GM23248 (cell line): ENCODE results near the gene HLA-DOA. TPM values are rescaled to one million over a fixed set of nuclear protein-coding genes. Genes with fewer than 3 reads are reported as not detected.
A peak's percentile ranks its signal among the peaks of the same experiment; 100 is the strongest.

Experiments used
- DNase-seq: peaks from one replicate; pipeline ENCODE4 v3.0.0-alpha.2; 2015
- H2AFZ ChIP-seq: fragments of 200-600 bp; sonication (generic); 2 replicates; pipeline ENCODE4 v1.6.1; 2016; ENCODE audit warnings: antibody characterized with exemption
- H3F3A ChIP-seq: fragments of 200-600 bp; sonication (generic); 2 replicates; pipeline ENCODE4 v1.6.1; 2016; ENCODE audit warnings: mild to moderate bottlenecking, antibody characterized with exemption, mixed run types; ENCODE audit not compliant: insufficient read depth
- H3K27ac ChIP-seq: fragments of 200-600 bp; sonication (generic); 2 replicates; pipeline ENCODE4 v1.5.1; 2016; ENCODE audit warnings: mild to moderate bottlenecking
- H3K27me3 ChIP-seq: fragments of 200-600 bp; sonication (generic); replicated peaks from 2 replicates; pipeline ENCODE4 v1.6.1; 2016; ENCODE audit warnings: mild to moderate bottlenecking; ENCODE audit not compliant: insufficient read depth
- H3K36me3 ChIP-seq: fragments of 200-600 bp; sonication (generic); 2 replicates; pipeline ENCODE4 v1.6.1; 2016; ENCODE audit warnings: low read depth, mild to moderate bottlenecking
- H3K4me1 ChIP-seq: fragments of 200-600 bp; sonication (generic); 2 replicates; pipeline ENCODE4 v1.6.1; 2016; ENCODE audit warnings: mild to moderate bottlenecking; ENCODE audit not compliant: insufficient read depth
- H3K4me2 ChIP-seq: fragments of 200-600 bp; sonication (generic); one replicate; pipeline ENCODE4 v1.6.1; 2016; ENCODE audit warnings: mild to moderate bottlenecking; ENCODE audit not compliant: unreplicated experiment
- H3K4me3 ChIP-seq: fragments of 200-600 bp; sonication (generic); 2 replicates; pipeline ENCODE4 v1.5.1; 2016; ENCODE audit warnings: mild to moderate bottlenecking
- H3K79me2 ChIP-seq: fragments of 200-600 bp; sonication (generic); 2 replicates; pipeline ENCODE4 v1.6.1; 2016; ENCODE audit warnings: mild to moderate bottlenecking; ENCODE audit not compliant: insufficient read depth
- H3K9ac ChIP-seq: fragments of 200-600 bp; sonication (generic); 2 replicates; pipeline ENCODE4 v1.6.1; 2016; ENCODE audit warnings: mild to moderate bottlenecking
- H3K9me2 ChIP-seq: fragments of 200-600 bp; sonication (generic); 2 replicates; pipeline ENCODE4 v1.6.1; 2016; ENCODE audit warnings: mixed run types, mild to moderate bottlenecking, moderate library complexity; ENCODE audit not compliant: insufficient read depth
- H3K9me3 ChIP-seq: fragments of 200-600 bp; sonication (generic); one replicate; pipeline ENCODE4 v1.6.1; 2017; ENCODE audit warnings: low read depth
- H4K20me1 ChIP-seq: fragments of 200-600 bp; sonication (generic); 2 replicates; pipeline ENCODE4 v1.6.0; 2016; ENCODE audit not compliant: insufficient read depth
- EZH2 ChIP-seq: fragments of 200-600 bp; sonication (generic); IDR thresholded peaks from 2 replicates; pipeline ENCODE4 v1.6.1; 2018; ENCODE audit warnings: antibody characterized with exemption, mild to moderate bottlenecking; ENCODE audit not compliant: insufficient read depth, poor library complexity, severe bottlenecking
- EZH2phosphoT487 ChIP-seq: fragments of 200-600 bp; sonication (generic); IDR thresholded peaks from 2 replicates; pipeline ENCODE4 v1.6.1; 2018; ENCODE audit warnings: antibody characterized with exemption, moderate library complexity, mild to moderate bottlenecking, low read depth; ENCODE audit not compliant: insufficient read depth
- WGBS, 2 experiments: methylation state at CpG; one replicate each; pipeline ENCODE4 v1.1.6; 2015 to 2017; ENCODE audit warnings: low lambda C conversion rate in 2 of 2, low coverage in 1 of 2; ENCODE audit errors: missing lambda C conversion rate in 2 of 2; 5-methylcytosine and 5-hydroxymethylcytosine counted together
- in situ Hi-C: fragments of 300-500 bp; cut with MboI; formaldehyde crosslinking; loops from 2 replicates; pipeline ENCODE4 v1.15.0; 2020
- polyA plus RNA-seq: library from polyadenylated mRNA; unstranded; fragments of >200 nt; fragmentation: Nextera tagmentation; extraction: Ambion mirVana; gene quantifications from 2 replicates; pipeline ENCODE4 v1.2.1, GENCODE V29; 2016
- total RNA-seq: library from RNA; depleted of rRNA; stranded (reverse); fragments of >200 nt; shearing (Covaris generic); gene quantifications from 2 replicates; pipeline ENCODE4 v1.2.3, GENCODE V29; 2014

HLA-DOA gene
- total and polyA plus RNA-seq, 2 experiments from 2014 or later: 0.18 TPM; not detected in 1

GRCh38 chr6:32975886-32976285 lies 33.5 kb downstream of the HLA-DOA start:
- Histone ChIP-seq H4K20me1 (peaks cover 54% of the 10 kb centered on the region), H2AFZ (no peak overlapping the region), H3K9me3 (no peaks in the 10 kb centered on the region), H3F3A (peaks cover 87% of the 10 kb centered on the region), H3K36me3 (peaks cover 84% of the 10 kb centered on the region), H3K4me2 (peak overlapping the region; percentile 87), H3K9me2 (no peaks in the 10 kb centered on the region), H3K9ac (peak overlapping the region; percentile 92), H3K27me3 (no peaks in the 10 kb centered on the region), H3K27ac (peak overlapping the region; percentile 10; the same call in 1 of the 2 replicates), H3K4me1 (peaks cover 10% of the 10 kb centered on the region), H3K79me2 (peaks cover 88% of the 10 kb centered on the region), H3K4me3 (peak overlapping the region; percentile 92)
- no peak for DNase-seq
- no peak for TF ChIP-seq EZH2phosphoT487
- no peak for TF ChIP-seq EZH2
- 49 to 56% methylated on average over 2 of the region's 2 CpGs for WGBS, 2 experiments
- in situ Hi-C loops: no loop called here

- peak; percentile 39 for DNase-seq
- peaks cover 73% of the 10 kb centered on the region for H3K36me3 ChIP-seq
- peaks cover 77% of the 10 kb centered on the region for H3K79me2 ChIP-seq
- peak overlapping the region; percentile 92 for H3K9ac ChIP-seq
- H4K20me1 ChIP-seq: peaks cover 54% of the 10 kb centered on the region
- H3K4me2 ChIP-seq: peak overlapping the region; percentile 87
- TF ChIP-seq EZH2phosphoT487 (no peak), EZH2 (no peak)
- H3K4me1 ChIP-seq: peaks cover 10% of the 10 kb centered on the region
- peaks cover 75% of the 10 kb centered on the region for H3F3A ChIP-seq
- no peaks in the 10 kb centered on the region for H3K9me3 ChIP-seq
- WGBS, 2 experiments: 1% methylated on average over 14 of the region's 14 CpGs
- H3K9me2 ChIP-seq: no peaks in the 10 kb centered on the region
- in situ Hi-C loops: no loop called here
- H3K4me3 ChIP-seq: peak overlapping the region; percentile 92
- H3K27me3 ChIP-seq: no peaks in the 10 kb centered on the region
- H2AFZ ChIP-seq: no peak overlapping the region
- H3K27ac ChIP-seq: 0 out of 2 replicates have a peak overlapping the region, but pooled peaks have one; percentile 67
Measured at GRCh38 chr6:32974541-32975308, 34.7 kb downstream of the HLA-DOA start.

- Histone ChIP-seq H3K36me3 (peaks cover 65% of the 10 kb centered on the region), H3K9me3 (no peaks in the 10 kb centered on the region), H3K9me2 (no peaks in the 10 kb centered on the region), H3K9ac (peak overlapping the region; percentile 92), H3K4me1 (peaks cover 10% of the 10 kb centered on the region), H4K20me1 (peaks cover 51% of the 10 kb centered on the region), H2AFZ (no peak overlapping the region), H3K79me2 (peaks cover 69% of the 10 kb centered on the region), H3F3A (peaks cover 68% of the 10 kb centered on the region), H3K4me2 (peak overlapping the region; percentile 87), H3K4me3 (peak overlapping the region; percentile 92), H3K27me3 (no peaks in the 10 kb centered on the region), H3K27ac (peak overlapping the region; percentile 67)
- no peak for TF ChIP-seq EZH2phosphoT487
- TF ChIP-seq EZH2: no peak
- DNase-seq: peak; percentile 79
- in situ Hi-C loops: no loop called here
- WGBS, 2 experiments: 0 to 1% methylated on average over 4 of the region's 4 CpGs
Measured at GRCh38 chr6:32974016-32974333, 35.4 kb downstream of the HLA-DOA start.

GRCh38 chr6:32973144-32974015 lies 36.0 kb downstream of the HLA-DOA start:
- WGBS, 2 experiments: 0 to 2% methylated on average over 23 of the region's 23 CpGs
- Histone ChIP-seq H3K36me3 (peaks cover 59% of the 10 kb centered on the region), H3K9me2 (no peaks in the 10 kb centered on the region), H3K9me3 (no peaks in the 10 kb centered on the region), H3K4me2 (peak overlapping the region; percentile 87), H3K27ac (peak overlapping the region; percentile 67), H2AFZ (no peak overlapping the region), H3K9ac (peak overlapping the region; percentile 92), H3K4me1 (peaks cover 10% of the 10 kb centered on the region), H3K79me2 (peaks cover 63% of the 10 kb centered on the region), H4K20me1 (peaks cover 46% of the 10 kb centered on the region), H3K27me3 (no peaks in the 10 kb centered on the region), H3K4me3 (peak overlapping the region; percentile 92), H3F3A (peaks cover 62% of the 10 kb centered on the region)
- TF ChIP-seq EZH2phosphoT487 (no peak), EZH2 (no peak)
- in situ Hi-C loops: no loop called here
- DNase-seq: peak; percentile 75
